NCI-H1436 (cell line): ENCODE results near the gene SEMA5B.

Source experiments
- DNase-seq: peaks from one replicate; lab custom pipeline; 2025; lab: John Stamatoyannopoulos, UW

Gene SEMA5B

GRCh38 chr3:122893282-122893681, 134.3 kb downstream of the SEMA5B start:
- no peak for DNase-seq

GRCh38 chr3:122892118-122892960, 135.2 kb downstream of the SEMA5B start:
- no peak for DNase-seq

- no peak for DNase-seq
These were observed 136.8 kb downstream of the SEMA5B start for GRCh38 chr3:122890720-122891220.

- peak; percentile 12 for DNase-seq
These were observed 137.4 kb downstream of the SEMA5B start for GRCh38 chr3:122890077-122890719.

GRCh38 chr3:122886946-122887345, 140.6 kb downstream of the SEMA5B start:
- no peak for DNase-seq

GRCh38 chr3:122886251-122886650, 141.3 kb downstream of the SEMA5B start:
- no peak for DNase-seq

GRCh38 chr3:122882361-122882947, 145.1 kb downstream of the SEMA5B start:
- DNase-seq = no peak

- no peak for DNase-seq
These were observed 146.9 kb downstream of the SEMA5B start for GRCh38 chr3:122880624-122881023.

GRCh38 chr3:122880173-122880572, 147.4 kb downstream of the SEMA5B start:
- DNase-seq = no peak

GRCh38 chr3:122875547-122876127, 151.9 kb downstream of the SEMA5B start:
- no peak for DNase-seq

- no peak for DNase-seq
These were observed 153.6 kb downstream of the SEMA5B start for GRCh38 chr3:122873741-122874515.

- no peak for DNase-seq
These were observed 159.2 kb downstream of the SEMA5B start for GRCh38 chr3:122868322-122868721.

GRCh38 chr3:122864498-122864897, 163.1 kb downstream of the SEMA5B start:
- DNase-seq = no peak

GRCh38 chr3:122862381-122862780, 165.2 kb downstream of the SEMA5B start:
- no peak for DNase-seq
